HG03064 (cell line): ENCODE measurements around the gene MARK4.
"Not testable (repeated sequence)": the region's sequence is repeated elsewhere in the genome, so short reads cannot be mapped to it uniquely, and the experiment has no call there.

Experiments used
- ATAC-seq: cut with Tn5 transposase; IDR thresholded peaks from one replicate; pipeline ENCODE4 v1.9.1; 2021; ENCODE audit warnings: low read depth; ENCODE audit not compliant: unreplicated experiment

MARK4 gene

GRCh38 chr19:45331411-45331810, 80.3 kb downstream of the MARK4 start:
- ATAC-seq = no peak

- ATAC-seq = no peak
Observed at GRCh38 chr19:45333609-45334303, 82.7 kb downstream of the MARK4 start.

- ATAC-seq = not testable (repeated sequence)
Observed at GRCh38 chr19:45334881-45335280, 83.8 kb downstream of the MARK4 start.

- ATAC-seq = no peak
Observed at GRCh38 chr19:45336696-45337251, 85.7 kb downstream of the MARK4 start.

GRCh38 chr19:45339629-45340028, 88.6 kb downstream of the MARK4 start:
- no peak for ATAC-seq

- ATAC-seq = no peak
Observed at GRCh38 chr19:45340232-45340898, 89.3 kb downstream of the MARK4 start, which contains the start of gene KLC3. TSS of gene KLC3 (plus strand) at chr19:45340750. CDS start at chr19:45345542, 4,792 bp downstream.

- ATAC-seq = no peak
Observed at GRCh38 chr19:45340899-45341453, 89.9 kb downstream of the MARK4 start.

- ATAC-seq = no peak
Observed at GRCh38 chr19:45342911-45343310, 91.8 kb downstream of the MARK4 start.

GRCh38 chr19:45344621-45345505, 93.8 kb downstream of the MARK4 start:
- no peak for ATAC-seq

GRCh38 chr19:45345506-45345860, 94.4 kb downstream of the MARK4 start:
- no peak for ATAC-seq

GRCh38 chr19:45346449-45346848, 95.4 kb downstream of the MARK4 start:
- ATAC-seq = no peak

- ATAC-seq = no peak
Observed at GRCh38 chr19:45347570-45348366, 96.7 kb downstream of the MARK4 start.

GRCh38 chr19:45348367-45349125, 97.5 kb downstream of the MARK4 start:
- ATAC-seq = no peak

- ATAC-seq = no peak
Observed at GRCh38 chr19:45349126-45349415, 98.0 kb downstream of the MARK4 start.

GRCh38 chr19:45349430-45349941, 98.4 kb downstream of the MARK4 start:
- ATAC-seq = no peak

- no peak for ATAC-seq
Observed at GRCh38 chr19:45350477-45351058, 99.5 kb downstream of the MARK4 start.

- no peak for ATAC-seq
Observed at GRCh38 chr19:45351401-45351952, 100.4 kb downstream of the MARK4 start.

- no peak for ATAC-seq
Observed at GRCh38 chr19:45352062-45352461, 101.0 kb downstream of the MARK4 start.
